Mesothelial cell of epicardium (in vitro differentiated cells): ENCODE data around the gene HSD11B1L. TPM values are rescaled to one million over a fixed set of nuclear protein-coding genes. Genes with fewer than 3 reads are reported as not detected.

ENCODE experiments used
- DNase-seq, 2 experiments: peaks; one replicate each; pipeline ENCODE4 v3.0.0; 2021; ENCODE audit warnings: low spot score in 2 of 2; ENCODE audit not compliant: unreplicated experiment in 2 of 2
- H3K27ac Mint-ChIP-seq: 2 replicates; pipeline ENCODE4 v1.8.0; 2021; ENCODE audit warnings: mixed read lengths
- H3K27me3 Mint-ChIP-seq: 2 replicates; pipeline ENCODE4 v1.8.0; 2021; ENCODE audit warnings: low read depth, mixed read lengths
- H3K36me3 Mint-ChIP-seq: 2 replicates; pipeline ENCODE4 v1.8.0; 2021; ENCODE audit warnings: mixed read lengths
- H3K4me1 Mint-ChIP-seq: 2 replicates; pipeline ENCODE4 v1.8.0; 2021; ENCODE audit warnings: mixed read lengths
- H3K4me3 Mint-ChIP-seq: 2 replicates; pipeline ENCODE4 v1.8.0; 2021; ENCODE audit warnings: mild to moderate bottlenecking, moderate library complexity, mixed read lengths
- H3K9me3 Mint-ChIP-seq: 2 replicates; pipeline ENCODE4 v1.8.0; 2021; ENCODE audit warnings: mixed read lengths
- CTCF ChIP-seq: fragments of 200-600 bp; sonication (generic); IDR thresholded peaks from one replicate; pipeline ENCODE4 v1.5.0; 2021; ENCODE audit warnings: antibody characterized with exemption; ENCODE audit not compliant: unreplicated experiment
- total RNA-seq: library from RNA; stranded (reverse); gene quantifications from 3 replicates; pipeline ENCODE4 v1.2.1, GENCODE V29; 2021

Gene HSD11B1L
- total RNA-seq = 15.9 to 16.7 TPM (median 16.0 TPM) in 3 replicates

- H3K4me1 Mint-ChIP-seq = peaks cover 30% of the 10 kb centered on the region
Measured at GRCh38 chr19:5680437-5681368, at the start of gene HSD11B1L, which contains the start of gene MICOS13. HSD11B1L (plus strand) TSS chr19:5681027; CDS start chr19:5684833, 3,806 bp downstream. MICOS13 (minus strand) TSS chr19:5680516; CDS start chr19:5680486, 30 bp downstream.

GRCh38 chr19:5631567-5632240 is 49.1 kb upstream of the HSD11B1L start:
- Mint-ChIP-seq H3K36me3 (peaks cover 16% of the 10 kb centered on the region), H3K9me3 (no peaks in the 10 kb centered on the region), H3K4me1 (peaks cover 20% of the 10 kb centered on the region), H3K4me3 (no peak overlapping the region), H3K27ac (peak overlapping the region; percentile 54), H3K27me3 (no peaks in the 10 kb centered on the region)
- no peak for TF ChIP-seq CTCF
- DNase-seq = no peak

More at GRCh38 chr19:5680437-5681368, at the start of gene HSD11B1L, which contains the start of gene MICOS13:
- H3K27ac Mint-ChIP-seq = peak within 1 kb of the TSS; percentile 96
- H3K9me3 Mint-ChIP-seq = no peaks in the 10 kb centered on the region
- peak within 1 kb of the TSS; percentile 100 for H3K4me3 Mint-ChIP-seq
- peak; percentile 96 to 99 for DNase-seq
- TF ChIP-seq CTCF = no peak
- H3K27me3 Mint-ChIP-seq = no peaks in the 10 kb centered on the region
- no peaks in the 10 kb centered on the region for H3K36me3 Mint-ChIP-seq

GRCh38 chr19:5632241-5632612 is 48.6 kb upstream of the HSD11B1L start:
- no peak for TF ChIP-seq CTCF
- Mint-ChIP-seq H3K4me3 (no peak overlapping the region), H3K27me3 (no peaks in the 10 kb centered on the region), H3K36me3 (peaks cover 15% of the 10 kb centered on the region), H3K4me1 (peaks cover 20% of the 10 kb centered on the region), H3K9me3 (no peaks in the 10 kb centered on the region), H3K27ac (peak overlapping the region; percentile 20)
- DNase-seq = no peak

- TF ChIP-seq CTCF = no peak
- peaks cover 12% of the 10 kb centered on the region for H3K36me3 Mint-ChIP-seq
- H3K4me1 Mint-ChIP-seq = peaks cover 19% of the 10 kb centered on the region
- no peaks in the 10 kb centered on the region for H3K9me3 Mint-ChIP-seq
- DNase-seq = no peak
- H3K27me3 Mint-ChIP-seq = no peaks in the 10 kb centered on the region
- H3K27ac Mint-ChIP-seq = peak overlapping the region; percentile 20
- H3K4me3 Mint-ChIP-seq = no peak overlapping the region
Measured at GRCh38 chr19:5632657-5633056, 48.2 kb upstream of the HSD11B1L start.

- Mint-ChIP-seq H3K9me3 (no peaks in the 10 kb centered on the region), H3K4me1 (peaks cover 26% of the 10 kb centered on the region), H3K4me3 (no peak overlapping the region), H3K36me3 (peaks cover 2% of the 10 kb centered on the region), H3K27me3 (no peaks in the 10 kb centered on the region), H3K27ac (peak overlapping the region; percentile 11)
- no peak for TF ChIP-seq CTCF
- DNase-seq = no peak
Measured at GRCh38 chr19:5635427-5635826, 45.4 kb upstream of the HSD11B1L start.
